Dermis microvascular lymphatic vessel endothelial cell (primary cell): Measurements from ENCODE around the gene HOXA6. TPM values are rescaled to one million over a fixed set of nuclear protein-coding genes. Genes with fewer than 3 reads are reported as not detected.

Source experiments
- DNase-seq, 2 donors: peaks; one replicate each; pipeline versions ENCODE4 v3.0.0 to v3.0.0-alpha.2; 2010; ENCODE audit warnings: low read depth in 2 of 2
- total RNA-seq: library from RNA; depleted of rRNA; stranded (reverse); fragments of >200 nt; gene quantifications from 2 replicates; pipeline ENCODE4 v1.2.1, GENCODE V29; 2014

HOXA6 gene
- 1.9 and 3.2 TPM in 2 replicates for total RNA-seq

- DNase-seq: peak in 1 of 2 donors; percentile 62
Measured at GRCh38 chr7:27147199-27148030, at the start of gene HOXA6. Gene HOXA6 (minus strand): TSS chr7:27147774. CDS start chr7:27147749, 25 bp downstream.

- DNase-seq: peak; percentile 57 to 83
Measured at GRCh38 chr7:27196287-27196767, 48.8 kb upstream of the HOXA6 start.

DNA sequence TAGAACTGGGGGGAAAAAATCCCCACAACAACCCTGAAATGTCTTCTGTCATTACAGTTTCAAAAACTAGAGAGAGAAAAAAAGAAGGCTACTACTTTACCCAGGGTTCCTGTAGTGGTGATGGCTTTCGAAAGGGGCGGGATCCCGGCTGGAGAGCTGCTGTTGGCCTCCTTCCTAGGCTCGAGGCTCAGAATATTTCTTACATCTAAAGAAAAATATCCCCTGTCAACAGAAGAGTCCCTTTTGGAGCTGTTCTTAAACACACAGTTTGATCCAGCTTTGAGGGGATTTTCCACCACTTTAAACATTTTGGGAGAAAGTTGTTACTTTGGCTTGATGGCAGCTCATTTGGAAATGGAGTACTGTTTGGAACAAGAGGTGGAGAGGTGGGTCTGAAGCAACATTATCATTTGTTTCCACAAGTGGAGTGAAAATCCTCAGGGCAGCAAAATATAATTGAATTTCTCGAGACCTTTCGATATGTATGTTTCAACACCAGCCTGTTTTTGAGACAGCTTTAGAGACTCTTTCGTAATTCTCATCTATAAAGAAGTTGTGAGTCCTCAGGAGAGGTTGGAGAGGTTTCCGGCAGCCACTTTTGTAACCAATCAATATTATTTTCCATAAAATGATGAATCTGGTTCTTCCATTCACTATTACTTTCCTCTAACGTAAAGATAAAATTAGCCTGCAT lies 47.3 kb upstream of the HOXA6 start:
- DNase-seq: no peak

DNA sequence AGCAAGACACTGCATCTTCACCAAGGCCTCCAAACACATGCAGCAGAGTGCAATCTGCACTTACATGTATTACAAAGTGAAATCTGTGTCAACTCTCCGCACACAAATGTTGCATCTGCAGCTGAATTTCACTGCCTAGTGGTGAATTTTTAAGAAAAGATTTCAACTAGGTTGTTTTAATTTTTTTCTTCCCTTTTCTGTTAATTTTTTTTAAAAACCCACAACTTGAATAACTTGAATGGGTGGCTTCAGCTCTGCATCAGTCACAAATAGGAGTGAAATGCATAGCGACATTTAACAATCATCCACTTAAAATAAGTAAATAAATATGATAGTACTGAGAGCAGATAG lies 46.4 kb upstream of the HOXA6 start:
- no peak for DNase-seq

DNA sequence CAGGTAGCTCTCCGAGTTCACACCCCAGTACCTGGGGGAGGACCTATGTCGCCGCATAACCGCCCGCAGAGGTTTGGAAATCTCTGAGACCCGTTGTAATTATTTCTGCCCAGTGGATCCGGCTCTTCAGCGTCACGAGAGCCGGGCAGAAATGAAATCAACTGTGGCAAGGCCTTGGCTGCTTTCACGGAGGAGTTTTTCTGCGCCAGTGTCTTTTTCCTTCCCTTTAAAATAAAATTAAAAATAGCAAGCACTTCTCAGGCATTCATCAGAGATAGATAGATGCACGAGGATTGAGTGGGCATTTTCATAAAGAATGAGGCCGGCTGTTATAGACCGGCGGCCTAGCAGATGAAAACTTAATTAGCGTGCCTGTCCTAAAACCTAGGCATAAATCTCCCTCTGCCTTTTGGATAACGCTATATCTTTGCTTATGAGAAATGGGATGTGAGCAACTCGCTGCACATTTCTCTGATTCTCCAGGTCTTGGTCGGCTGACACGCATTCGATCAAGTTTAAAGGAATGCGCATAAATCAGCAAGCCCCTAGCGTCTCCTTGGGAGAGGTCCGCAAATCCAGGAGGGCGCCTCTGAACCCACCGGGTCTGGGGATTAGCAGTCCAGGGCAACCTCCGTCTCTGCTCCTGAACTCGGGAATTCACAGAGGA lies 45.9 kb upstream of the HOXA6 start:
- no peak for DNase-seq

- DNase-seq: no peak
Measured at GRCh38 chr7:27192546-27193334, 45.2 kb upstream of the HOXA6 start.

DNA sequence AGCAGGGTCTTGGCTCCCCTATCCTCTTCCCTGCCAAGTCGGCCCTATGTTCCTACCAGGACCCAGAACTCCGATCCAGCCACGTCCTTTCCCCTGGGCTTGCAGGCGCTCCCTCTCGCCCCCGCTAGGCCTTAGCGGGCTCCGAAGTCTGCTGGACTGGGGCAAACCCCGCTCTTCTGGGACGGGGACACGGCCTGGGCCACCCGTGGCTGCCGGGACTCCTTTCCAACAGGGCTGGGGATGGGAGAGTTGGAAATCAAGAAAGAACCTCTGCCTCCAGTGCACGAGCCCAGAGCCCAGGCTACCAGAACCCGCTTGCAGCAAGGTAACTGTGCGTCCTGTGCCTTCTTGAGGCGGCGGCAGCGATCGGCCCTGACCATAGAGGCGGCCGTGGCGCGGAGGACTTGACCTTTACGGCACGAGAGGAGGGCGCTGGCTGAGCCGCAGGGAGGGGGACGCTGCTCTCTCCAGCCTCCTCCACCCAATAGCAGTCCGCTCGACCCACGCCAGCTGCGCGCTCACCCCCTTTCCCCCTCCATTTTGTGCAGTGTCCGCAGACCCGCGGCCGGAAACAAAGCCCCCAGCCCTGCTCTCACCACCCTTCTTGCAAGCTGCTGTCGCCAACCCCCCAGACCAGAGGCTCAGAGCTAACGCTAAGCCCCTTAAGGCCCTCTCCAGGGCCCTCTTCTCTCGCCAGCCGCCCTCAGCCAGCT lies 44.4 kb upstream of the HOXA6 start:
- DNase-seq: no peak

DNA sequence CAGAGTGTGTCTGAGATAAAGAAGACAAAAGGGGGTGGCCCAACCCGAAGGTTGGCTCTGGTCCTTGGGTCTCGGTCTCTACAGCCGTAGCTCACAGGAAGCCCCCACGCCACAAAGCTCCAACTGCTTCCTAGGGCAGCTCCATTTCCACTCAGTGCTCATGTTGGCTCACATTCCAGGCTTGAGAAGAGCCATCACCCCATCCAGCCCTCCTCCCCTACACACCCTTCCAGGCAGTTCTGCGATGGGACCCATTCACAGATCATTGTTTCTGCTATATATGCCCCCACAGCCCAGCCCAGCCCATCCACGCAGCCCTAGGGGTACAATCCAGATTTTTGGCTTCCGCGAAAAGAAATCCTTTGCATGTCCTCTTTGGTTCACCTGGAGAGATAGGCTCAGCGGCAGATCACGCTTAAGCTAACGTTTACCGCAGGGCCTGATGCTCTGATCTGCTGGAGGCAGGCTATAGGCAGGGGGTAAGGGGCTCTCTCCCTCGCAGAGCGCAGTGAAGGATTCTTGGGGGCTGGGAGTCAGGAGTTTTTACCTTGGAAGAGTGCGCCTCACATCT lies 43.7 kb upstream of the HOXA6 start:
- DNase-seq: no peak

- no peak for DNase-seq
Measured at GRCh38 chr7:27189997-27190748, 42.6 kb upstream of the HOXA6 start.

DNA sequence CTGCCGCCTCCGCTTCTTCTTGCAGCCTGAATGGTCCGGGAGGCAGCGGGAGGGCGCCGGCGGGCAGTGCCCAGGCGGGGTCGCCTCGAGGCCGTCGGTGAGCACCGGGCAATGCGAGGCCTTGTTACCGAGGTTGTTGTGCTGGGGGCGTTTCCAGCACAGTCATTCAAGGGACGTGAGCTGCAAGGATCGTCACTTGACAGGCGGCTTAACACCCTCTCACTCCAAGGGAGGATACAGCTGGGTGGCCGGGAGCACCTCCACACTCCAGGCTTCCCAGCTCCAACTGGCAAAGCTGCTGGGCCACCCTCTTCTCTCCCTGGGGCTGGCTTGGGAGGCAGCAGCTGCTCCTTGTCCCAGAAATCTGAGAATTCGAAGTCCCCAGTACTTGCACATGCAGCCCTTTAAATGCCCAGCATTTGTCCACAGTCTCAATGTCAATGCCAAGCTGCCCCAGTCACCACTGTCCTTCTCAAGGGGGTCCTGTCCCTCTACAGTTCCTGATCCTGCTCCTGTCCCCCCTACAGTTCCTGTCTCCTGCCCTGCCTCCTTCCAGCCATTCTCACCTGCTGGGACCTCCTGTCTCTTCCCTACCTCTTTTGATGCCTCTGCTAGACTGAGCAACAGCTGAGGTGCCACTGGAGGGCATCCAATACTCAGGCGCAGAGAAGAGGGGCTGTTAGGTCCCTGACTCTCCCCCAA lies 41.9 kb upstream of the HOXA6 start:
- no peak for DNase-seq

DNA sequence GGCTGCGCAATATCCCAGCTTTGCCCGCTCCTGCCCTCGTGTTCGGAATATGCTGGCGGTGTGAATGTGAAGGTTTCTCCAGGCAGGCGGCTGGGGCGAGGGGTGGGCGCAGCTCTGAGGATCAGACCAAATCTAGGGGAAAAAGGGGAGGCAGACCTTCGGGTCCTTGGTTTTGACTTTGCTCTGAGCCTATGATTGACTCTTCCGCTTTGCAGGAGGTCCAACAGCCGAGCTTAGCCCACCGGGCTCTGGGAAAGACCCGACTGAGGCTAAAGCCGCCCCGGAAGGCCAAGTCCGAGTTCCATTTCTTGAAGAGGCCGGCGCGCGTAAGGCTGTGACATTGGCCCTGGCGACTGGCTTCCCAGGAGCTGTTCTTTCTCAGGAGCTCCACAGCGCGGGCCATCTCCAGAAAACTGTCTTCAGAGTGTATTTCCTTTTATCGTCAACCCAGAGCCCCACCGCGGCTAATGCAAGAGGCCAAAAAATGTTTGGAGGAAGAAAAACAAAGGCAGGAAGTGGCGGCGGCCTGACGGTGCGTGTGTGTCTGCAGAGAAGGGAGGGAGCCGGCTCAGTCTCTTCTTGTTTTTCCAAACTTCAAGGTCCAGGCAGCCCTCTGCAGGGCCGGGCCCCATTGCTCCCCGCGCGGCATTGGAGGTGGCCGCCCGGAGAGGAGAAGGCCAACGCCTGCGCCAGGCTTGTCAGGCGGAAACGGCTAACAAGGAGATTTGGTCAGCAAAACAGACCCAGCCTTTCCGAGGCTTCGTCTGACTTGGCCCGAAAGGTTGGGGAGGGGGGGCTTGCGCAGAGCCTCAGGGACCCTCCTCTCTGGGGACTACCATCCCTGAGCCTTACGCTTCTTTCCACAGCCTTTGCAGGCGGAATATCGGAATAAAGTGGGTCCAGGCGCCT lies 41.1 kb upstream of the HOXA6 start:
- peak in 1 of 2 donors; percentile 53 for DNase-seq

GRCh38 chr7:27187475-27188385 lies 40.2 kb upstream of the HOXA6 start:
- no peak for DNase-seq

DNA sequence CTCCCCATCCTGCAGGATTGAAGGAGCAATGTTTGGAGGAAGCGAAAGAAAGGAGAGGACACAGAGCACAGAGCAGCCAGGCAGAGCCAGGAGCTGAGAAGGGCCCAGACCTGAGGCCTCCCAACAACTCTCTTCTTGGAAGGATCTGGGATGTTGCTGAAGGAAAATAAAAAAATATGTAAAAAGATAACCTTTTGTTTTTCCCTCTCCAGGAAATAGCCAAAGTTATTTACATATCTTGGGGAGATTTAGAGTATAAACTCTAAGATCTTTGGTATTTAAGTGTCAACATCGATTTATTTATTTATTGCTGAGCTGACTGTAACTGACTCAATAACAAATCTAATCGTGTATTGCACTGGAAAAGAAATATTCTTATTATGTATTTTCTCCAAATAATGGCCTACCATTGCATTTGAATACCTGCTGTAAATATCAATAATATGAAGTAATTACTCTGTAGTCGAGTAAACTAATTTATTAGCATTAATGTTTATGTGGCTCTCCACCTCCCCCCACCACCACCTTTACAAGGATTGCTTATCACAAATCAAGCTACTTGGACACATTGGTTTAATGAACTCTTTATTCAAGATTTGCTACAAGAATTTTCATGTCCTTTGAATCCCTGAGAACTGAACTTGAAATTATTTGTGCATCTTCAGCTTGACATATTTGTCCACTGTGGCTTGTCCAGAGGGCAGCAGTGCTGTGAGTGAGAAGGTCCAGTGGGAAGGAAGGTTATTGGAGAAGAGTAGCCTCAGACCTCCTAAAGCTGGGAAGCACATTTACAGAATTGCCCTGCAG lies 39.3 kb upstream of the HOXA6 start:
- DNase-seq: no peak

DNA sequence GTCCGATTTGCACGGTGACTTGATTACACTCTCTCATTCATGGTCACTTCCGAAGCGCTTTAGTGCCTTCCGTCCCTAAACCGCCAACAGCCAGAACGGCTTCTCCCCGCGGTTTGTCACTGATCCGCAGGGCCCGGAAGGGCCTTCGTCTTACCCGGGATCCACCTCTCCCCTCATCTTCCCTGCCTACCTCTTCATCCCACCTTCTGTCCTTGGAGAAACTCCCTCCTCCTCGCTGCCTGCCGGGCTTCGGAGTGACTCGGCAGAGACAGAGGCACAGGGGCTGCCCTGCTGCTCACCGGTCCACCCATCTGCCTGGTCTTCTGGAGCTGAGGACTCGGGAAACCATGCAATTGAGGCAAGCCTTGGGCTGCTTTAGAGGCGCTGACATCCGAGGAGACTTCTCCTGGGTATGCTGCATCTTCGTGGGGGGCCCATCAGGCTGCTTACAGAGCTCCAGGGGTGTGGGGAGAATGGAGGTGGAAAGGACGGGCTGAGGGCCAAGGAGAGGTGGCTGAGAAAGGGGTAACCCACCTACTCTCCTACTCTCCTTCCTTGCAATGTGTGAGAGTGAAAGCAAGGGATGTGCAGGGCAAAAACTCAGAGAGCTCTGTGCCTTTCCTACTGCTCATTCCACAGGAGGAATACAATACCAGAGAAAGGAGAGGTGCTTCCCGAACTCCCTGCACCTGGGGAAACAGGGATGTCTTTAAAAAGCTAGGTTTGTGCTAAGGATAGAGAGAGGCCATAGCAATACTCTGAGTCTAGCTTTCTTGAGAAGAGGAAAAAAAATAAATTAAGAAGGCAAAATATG lies 38.5 kb upstream of the HOXA6 start:
- no peak for DNase-seq
